ENCODE data around the gene LTV1.

Gene LTV1

DNA sequence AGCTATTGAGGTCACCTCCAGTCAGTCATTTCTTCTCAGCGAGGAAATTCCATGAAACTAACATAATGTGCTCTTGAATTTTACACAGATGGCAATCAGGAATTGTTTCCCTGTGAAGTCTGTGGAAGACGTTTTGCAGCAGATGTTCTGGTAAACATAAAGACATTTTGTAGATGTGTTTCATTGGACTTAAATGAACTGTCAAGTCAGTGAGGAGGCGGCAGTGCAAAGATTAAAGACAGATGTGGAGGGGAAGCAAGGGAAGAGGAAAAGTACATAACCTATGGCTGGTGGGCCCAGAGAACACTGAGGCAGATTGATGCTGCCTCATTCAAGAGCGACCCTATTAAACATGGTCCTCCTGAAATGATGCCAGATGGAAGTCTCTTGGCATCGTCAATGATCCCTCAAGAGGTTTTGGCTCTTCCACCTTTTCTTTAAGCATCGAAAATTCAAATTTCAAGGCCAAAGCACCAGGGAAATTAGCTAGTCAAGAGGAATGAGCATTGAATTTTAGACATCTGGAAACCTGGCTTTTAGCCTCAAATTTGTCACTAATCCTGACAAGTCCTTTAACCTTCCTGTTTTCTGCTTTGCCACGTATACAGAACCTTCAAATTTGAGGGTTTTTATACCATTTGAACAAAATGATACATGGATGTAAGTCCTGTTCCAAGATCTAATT lies 41.2 kb downstream of the LTV1 start:
- H3K4me3 ChIP-seq (ENCODE audit: low read depth, low read length) = no peak overlapping the region
- POLR2A ChIA-PET = no interaction called here
- CTCF ChIA-PET = interaction anchor here (1.4 kb wide), 1 partner anchor 309 kb away, joined by 4 read pairs; no protein-coding TSS in a partner anchor
- TF ChIP-seq, protein P1, sequence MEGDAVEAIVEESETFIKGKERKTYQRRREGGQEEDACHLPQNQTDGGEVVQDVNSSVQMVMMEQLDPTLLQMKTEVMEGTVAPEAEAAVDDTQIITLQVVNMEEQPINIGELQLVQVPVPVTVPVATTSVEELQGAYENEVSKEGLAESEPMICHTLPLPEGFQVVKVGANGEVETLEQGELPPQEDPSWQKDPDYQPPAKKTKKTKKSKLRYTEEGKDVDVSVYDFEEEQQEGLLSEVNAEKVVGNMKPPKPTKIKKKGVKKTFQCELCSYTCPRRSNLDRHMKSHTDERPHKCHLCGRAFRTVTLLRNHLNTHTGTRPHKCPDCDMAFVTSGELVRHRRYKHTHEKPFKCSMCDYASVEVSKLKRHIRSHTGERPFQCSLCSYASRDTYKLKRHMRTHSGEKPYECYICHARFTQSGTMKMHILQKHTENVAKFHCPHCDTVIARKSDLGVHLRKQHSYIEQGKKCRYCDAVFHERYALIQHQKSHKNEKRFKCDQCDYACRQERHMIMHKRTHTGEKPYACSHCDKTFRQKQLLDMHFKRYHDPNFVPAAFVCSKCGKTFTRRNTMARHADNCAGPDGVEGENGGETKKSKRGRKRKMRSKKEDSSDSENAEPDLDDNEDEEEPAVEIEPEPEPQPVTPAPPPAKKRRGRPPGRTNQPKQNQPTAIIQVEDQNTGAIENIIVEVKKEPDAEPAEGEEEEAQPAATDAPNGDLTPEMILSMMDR (IDR thresholded peaks at IDR 0.05; ENCODE audit: insufficient read depth, low read length, missing control alignments) = no peak
- no peak for DNase-seq (ENCODE audit: low read depth, low spot score)

- POLR2A ChIA-PET = no interaction called here
- CTCF ChIA-PET = interaction anchor here (1.2 to 1.4 kb wide), 2 partner anchors 13 to 310 kb away, joined by 3 to 4 read pairs; no protein-coding TSS in a partner anchor
- TF ChIP-seq, protein P1 (IDR thresholded peaks at IDR 0.05; ENCODE audit: insufficient read depth, low read length, missing control alignments) = no peak
These were observed 42.0 kb downstream of the LTV1 start for GRCh38 chr6:143885116-143885515.

DNA sequence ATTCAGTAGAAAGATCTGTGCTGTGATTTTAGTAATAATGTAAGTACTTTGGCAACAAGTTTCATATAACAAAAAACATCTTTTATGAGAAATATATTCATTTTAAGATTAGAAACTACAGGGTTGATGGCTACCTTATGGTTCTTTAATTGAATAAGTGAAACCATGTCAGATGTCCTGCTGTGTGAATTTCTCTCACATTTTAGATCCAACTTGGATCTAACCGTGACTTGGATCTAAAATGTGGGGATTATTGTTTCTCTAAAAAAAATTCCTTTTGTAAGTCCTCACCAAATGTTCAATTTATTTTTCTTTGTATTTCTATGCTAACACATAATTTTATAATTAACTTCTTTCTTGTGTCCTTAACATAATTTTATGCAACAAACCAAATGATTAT lies 51.5 kb downstream of the LTV1 start:
- DNase-seq (ENCODE audit: low read depth, low spot score) = no peak
- TF ChIP-seq, protein P1 (IDR thresholded peaks at IDR 0.05; ENCODE audit: insufficient read depth, low read length, missing control alignments) = no peak
- H3K4me3 ChIP-seq (ENCODE audit: low read depth, low read length) = no peak overlapping the region
- POLR2A ChIA-PET = no interaction called here
- CTCF ChIA-PET = no interaction called here

More at GRCh38 chr6:143885116-143885515, 42.0 kb downstream of the LTV1 start:
- no peak overlapping the region for H3K4me3 ChIP-seq (ENCODE audit: low read depth, low read length)
- DNase-seq (ENCODE audit: low read depth, low spot score) = no peak

DNA sequence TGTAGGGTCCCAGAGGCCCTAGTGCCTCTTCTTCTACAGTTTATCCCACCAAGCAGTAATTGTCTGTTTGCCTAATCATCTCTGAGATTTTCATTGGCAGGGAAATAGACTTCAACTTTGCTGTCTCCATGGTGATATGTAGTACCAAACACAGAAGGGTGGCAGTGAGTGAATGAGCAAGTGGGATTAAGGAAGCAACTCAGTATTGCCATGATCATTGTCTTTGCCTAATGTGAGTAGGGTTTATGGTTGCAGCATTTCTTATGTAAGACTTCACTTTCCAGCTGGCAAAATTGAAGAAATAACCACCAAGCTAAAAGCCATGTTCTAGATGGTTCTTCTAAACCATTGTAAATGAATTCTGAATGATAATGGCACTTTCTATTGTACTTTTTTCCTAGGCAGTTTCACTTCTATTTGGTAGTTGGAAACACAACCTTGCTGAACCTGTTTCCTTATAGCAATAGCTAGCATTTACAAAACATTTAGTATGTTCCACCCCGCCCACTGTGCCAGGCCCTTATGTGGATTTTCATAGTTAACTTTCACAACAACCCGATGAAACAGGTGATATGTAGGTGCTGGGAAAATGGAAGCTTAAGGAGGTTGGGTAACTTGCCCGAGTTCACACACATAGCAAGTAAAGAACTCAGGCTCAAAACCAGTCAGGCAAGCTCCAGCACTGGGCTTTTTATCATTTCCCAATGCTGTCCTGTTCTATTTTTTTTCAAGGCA lies 53.2 kb downstream of the LTV1 start:
- DNase-seq (ENCODE audit: low read depth, low spot score) = no peak
- H3K4me3 ChIP-seq (ENCODE audit: low read depth, low read length) = no peak overlapping the region
- TF ChIP-seq, protein P1 (IDR thresholded peaks at IDR 0.05; ENCODE audit: insufficient read depth, low read length, missing control alignments) = no peak
- POLR2A ChIA-PET = no interaction called here
- CTCF ChIA-PET = no interaction called here

GRCh38 chr6:143900358-143900757 lies 57.2 kb downstream of the LTV1 start:
- TF ChIP-seq, protein P1 (IDR thresholded peaks at IDR 0.05; ENCODE audit: insufficient read depth, low read length, missing control alignments) = no peak
- POLR2A ChIA-PET = no interaction called here
- H3K4me3 ChIP-seq (ENCODE audit: low read depth, low read length) = no peak overlapping the region
- CTCF ChIA-PET = no interaction called here
- no peak for DNase-seq (ENCODE audit: low read depth, low spot score)

Data from AG04449 (cell line).